Fibroblast of the aortic adventitia (primary cell): Measurements from ENCODE around the gene GET3. TPM values are rescaled to one million over a fixed set of nuclear protein-coding genes. Genes with fewer than 3 reads are reported as not detected.

Experiments
- DNase-seq: peaks from one replicate; pipeline ENCODE4 v3.0.0-alpha.2; 2010; ENCODE audit warnings: low read depth
- H3K4me3 ChIP-seq: 2 replicates; pipeline ENCODE4 v1.5.1; 2011; ENCODE audit warnings: low read depth, mild to moderate bottlenecking, control low read depth, low read length, moderate library complexity
- CTCF ChIP-seq: IDR thresholded peaks from 2 replicates; pipeline ENCODE4 v1.5.1; 2011; ENCODE audit warnings: mild to moderate bottlenecking, low read length, control low read depth, inconsistent platforms; ENCODE audit not compliant: insufficient read depth
- total RNA-seq: library from RNA; depleted of rRNA; stranded (reverse); fragments of >200 nt; gene quantifications from 2 replicates; pipeline ENCODE4 v1.2.3, GENCODE V29; 2012; ENCODE audit warnings: low replicate concordance

The GET3 gene
- total RNA-seq: 61.2 and 84.5 TPM in 2 replicates

GRCh38 chr19:12736995-12737834, at the start of gene GET3:
TSS of gene GET3 (plus strand) at chr19:12737497. CDS start at chr19:12737506, 9 bp downstream.
- TF ChIP-seq CTCF: no peak
- DNase-seq: peak; percentile 100
- peak within 1 kb of the TSS; percentile 99 for H3K4me3 ChIP-seq

GRCh38 chr19:12689012-12689411, 48.3 kb upstream of the GET3 start:
- TF ChIP-seq CTCF: no peak
- DNase-seq: no peak

GRCh38 chr19:12689581-12690216, 47.6 kb upstream of the GET3 start:
- TF ChIP-seq CTCF: no peak
- no peak for DNase-seq
- H3K4me3 ChIP-seq: no peak overlapping the region

More at GRCh38 chr19:12689012-12689411, 48.3 kb upstream of the GET3 start:
- H3K4me3 ChIP-seq: no peak overlapping the region

- DNase-seq: no peak
- no peak overlapping the region for H3K4me3 ChIP-seq
- no peak for TF ChIP-seq CTCF
Observed at GRCh38 chr19:12692960-12693359, 44.3 kb upstream of the GET3 start.

GRCh38 chr19:12694641-12695040, 42.7 kb upstream of the GET3 start:
- no peak for DNase-seq
- H3K4me3 ChIP-seq: no peak overlapping the region
- no peak for TF ChIP-seq CTCF

- TF ChIP-seq CTCF: no peak
- no peak for DNase-seq
- H3K4me3 ChIP-seq: peak overlapping the region; percentile 91
Observed at GRCh38 chr19:12695096-12695495, 42.2 kb upstream of the GET3 start.
